Posterior cingulate gyrus (tissue), 11 donors: Measurements from ENCODE around the gene STRN4.
"Not testable (repeated sequence)": the region's sequence is repeated elsewhere in the genome, so short reads cannot be mapped to it uniquely, and the experiment has no call there.

ENCODE experiments used
- DNase-seq, 10 donors: peaks; one replicate each; pipeline versions ENCODE4 v3.0.0 to v3.0.0-alpha.2; 2020 to 2021; ENCODE audit warnings: mixed read lengths in 3 of 10
- intact Hi-C: fragments of 100-400 bp; cut with DNase I; formaldehyde crosslinking; loops from one replicate; pipeline ENCODE4 v1.15.1; 2023

Gene STRN4

DNA sequence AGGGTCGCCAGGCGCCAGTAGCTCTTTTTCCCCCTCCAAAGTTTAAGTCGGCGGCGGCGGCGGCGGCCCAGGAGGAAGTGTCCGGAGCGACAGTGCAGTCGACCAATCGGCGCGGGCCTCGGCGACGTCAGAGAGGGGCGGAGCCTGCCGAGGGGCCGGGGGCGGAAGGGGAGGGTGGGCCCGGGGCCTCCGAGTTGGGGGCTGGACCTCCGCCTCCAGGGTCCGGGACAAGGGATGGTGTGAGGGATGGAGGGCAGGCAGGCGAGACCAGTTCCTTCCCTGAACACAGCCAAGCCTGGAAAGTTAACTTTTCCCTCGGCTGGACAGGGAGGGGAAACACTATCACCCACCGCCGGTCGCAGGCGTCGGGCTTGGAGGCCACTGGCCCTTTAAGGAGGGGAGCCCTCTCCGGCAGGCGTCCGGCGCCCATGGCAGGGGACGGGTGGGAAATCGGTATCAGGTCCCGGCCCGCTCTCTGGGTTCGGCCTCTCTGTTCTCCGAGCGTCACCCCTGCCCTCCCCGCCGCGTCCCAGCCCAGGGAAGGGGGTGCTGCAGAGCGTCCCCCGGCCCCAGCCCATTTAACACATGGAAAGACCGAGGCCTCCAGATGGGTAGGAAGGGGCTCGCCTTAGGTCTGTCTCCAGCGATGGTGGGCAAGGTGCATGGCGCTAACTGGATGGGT lies 29.1 kb downstream of the STRN4 start, which contains the start of gene PRKD2:
TSS of gene PRKD2 (minus strand) at position 81 of the 682 bp plus-strand sequence. CDS start 744 bp downstream, outside the sequence.
- intact Hi-C loops: no loop called here
- DNase-seq: peak; percentile 66 to 97 (median 85)

DNA sequence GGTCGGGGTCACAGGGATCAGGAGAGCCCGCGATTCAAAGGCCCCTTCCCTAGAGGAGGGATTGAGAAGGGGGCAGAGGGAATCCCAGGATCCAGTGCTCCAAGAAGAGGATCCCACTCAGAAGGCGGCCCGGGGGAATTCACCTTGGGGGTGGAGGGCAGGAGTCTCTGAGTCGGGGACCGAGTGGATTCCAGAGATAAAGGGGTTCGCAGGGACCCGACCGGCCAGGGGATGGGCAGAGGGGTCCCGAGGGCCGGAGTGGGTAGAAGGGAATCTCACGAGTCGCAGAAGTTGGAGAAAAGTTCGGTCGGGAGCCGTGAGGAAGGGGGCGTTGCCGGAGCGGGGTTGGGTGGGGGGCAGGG lies 29.6 kb downstream of the STRN4 start:
- DNase-seq: no peak
- intact Hi-C loops: no loop called here

DNA sequence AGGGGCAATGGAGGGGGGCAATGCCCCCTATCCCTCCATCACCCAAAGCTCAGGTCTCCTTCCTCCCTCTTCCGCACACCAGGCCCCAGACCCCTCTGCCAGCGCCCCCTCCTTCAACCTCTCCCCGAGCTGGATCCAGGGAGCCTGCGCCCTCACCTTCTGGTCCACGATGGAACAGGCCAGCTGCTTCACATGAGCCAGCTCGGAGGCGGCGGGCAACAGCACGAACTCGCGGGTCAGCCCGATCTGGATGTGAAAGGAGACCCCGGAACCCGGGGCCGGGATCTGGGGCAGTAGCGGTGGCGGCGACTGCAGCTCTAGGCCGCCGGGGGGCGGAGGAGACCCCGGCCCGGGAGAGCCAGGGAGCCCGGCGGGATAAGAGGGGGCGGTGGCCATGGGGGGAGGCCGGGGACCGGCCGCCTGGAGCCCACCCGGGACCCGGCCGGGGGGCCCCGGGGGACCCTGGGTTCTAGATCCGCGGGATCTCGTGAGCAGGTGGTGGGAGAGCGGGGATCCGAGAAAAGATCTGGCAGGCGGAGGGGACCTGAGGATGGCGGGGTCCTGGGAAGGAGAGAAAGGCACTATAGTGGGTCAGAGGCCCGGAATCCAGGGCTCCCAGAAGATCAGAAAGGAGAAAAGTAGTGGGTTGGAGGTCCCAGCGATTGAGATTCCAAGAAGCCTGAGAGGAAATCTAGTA lies 30.1 kb downstream of the STRN4 start:
- intact Hi-C loops: no loop called here
- no peak for DNase-seq

DNA sequence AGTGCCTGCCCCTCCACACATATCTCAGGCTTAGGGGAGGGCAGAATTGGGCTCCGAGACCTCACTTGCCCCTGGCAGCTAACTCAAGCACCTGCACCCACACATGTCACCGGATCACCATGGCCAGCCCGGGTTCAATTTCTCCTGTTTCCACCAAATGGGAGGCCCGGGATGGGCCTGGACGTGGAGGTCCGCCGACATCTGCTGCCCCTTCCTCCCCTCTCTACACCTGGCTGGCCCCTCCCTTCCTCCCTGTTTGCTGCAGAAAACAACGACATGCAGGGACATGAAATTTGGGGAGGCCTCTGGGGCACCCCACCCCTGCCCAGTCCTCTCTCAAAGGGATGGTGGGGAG lies 30.7 kb downstream of the STRN4 start:
- DNase-seq: no peak
- intact Hi-C loops: no loop called here

DNA sequence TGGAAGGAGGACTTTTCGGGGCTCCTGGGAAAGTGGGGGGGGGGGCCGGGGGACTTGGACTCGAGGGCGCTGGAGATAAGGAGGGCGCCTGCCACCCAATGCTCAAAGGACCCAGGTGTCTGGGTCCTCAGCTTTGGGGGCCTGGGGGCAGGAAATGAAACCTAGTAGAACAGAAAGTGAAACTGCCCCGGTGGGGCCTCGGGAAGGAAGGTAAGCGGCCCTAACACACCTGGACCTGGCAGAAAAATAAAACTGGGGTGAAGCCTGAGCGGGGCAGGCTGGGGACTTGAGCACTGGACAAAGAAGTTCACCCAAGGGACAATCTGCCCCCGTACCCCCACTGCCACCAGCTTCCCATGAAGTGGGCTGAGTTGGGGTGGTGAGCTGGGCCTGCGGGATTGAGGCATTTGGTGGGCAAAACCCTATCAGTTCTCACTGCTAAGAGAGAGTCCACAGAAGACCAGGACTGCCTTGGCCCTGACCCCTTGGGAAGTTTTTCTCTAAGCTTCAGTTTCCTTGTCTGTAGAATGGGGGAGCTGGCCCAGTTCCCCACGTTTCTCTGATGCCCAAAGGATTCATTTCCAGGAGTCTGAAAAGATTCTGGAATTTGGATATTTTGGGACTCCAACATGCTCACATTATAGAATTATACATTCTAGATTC lies 31.7 kb downstream of the STRN4 start:
- intact Hi-C loops: no loop called here
- DNase-seq: peak in 1 of 10 donors; percentile 75

DNA sequence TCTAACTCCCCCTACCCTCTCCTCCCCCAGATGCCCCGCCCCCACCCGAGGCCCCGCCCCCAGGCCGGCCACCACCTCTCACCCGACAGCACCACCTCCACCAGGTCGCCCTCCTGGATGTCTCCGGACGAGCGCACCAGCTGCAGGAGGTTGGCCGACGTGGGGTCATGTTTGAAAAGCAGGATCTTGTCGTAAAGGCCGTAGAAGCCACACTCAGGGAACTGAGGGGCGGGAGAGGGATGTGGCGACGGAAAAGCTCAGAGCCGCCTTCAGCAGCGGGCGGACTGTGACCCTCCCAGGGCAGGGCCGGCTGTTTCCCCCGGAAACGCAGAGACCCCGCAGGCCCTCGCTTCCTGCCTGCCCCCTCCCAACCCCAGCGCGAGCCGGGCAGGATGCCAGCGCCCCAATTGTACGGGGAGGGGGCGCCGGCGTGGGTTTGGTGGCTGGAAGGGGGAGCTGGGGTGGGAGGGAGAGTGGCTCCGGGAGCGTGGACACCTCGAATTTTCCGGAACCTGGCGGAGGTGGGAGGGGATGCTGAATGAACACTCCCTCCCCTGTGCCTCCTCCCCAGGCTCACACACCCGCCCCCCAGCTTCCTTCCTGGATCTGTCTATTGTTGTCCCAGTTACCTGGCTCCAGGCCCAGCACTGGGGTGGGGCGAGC lies 32.3 kb downstream of the STRN4 start:
- intact Hi-C loops: no loop called here
- peak; percentile 49 to 96 (median 68) for DNase-seq

DNA sequence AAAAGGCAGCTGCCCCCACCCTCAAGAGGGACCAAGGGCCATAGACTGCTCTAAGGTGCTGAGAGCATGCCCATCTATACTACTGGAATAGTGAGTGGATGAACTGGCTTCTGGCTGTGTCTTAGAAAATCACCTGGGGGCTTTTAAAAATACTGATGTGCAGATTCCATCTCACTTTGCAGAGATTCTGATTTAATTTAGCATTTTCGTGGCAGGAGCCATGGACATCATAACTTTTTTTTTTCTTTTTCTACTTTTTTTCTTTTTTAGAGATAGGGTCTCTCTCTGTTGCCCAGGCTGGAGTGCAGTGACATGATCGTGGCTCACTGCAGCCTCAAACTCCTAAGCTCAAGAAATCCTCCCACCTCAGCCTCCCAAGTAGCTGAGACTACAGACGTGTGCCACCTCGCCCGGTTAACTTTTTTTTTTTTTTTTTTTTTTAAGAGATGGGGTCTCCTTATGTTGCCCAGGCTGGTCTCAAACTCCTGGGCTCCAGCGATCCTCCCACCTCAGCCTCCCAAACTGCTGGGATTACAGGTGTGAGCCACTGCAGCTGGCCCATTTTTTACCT lies 33.4 kb downstream of the STRN4 start:
- intact Hi-C loops, DNase-seq: not testable (repeated sequence)

DNA sequence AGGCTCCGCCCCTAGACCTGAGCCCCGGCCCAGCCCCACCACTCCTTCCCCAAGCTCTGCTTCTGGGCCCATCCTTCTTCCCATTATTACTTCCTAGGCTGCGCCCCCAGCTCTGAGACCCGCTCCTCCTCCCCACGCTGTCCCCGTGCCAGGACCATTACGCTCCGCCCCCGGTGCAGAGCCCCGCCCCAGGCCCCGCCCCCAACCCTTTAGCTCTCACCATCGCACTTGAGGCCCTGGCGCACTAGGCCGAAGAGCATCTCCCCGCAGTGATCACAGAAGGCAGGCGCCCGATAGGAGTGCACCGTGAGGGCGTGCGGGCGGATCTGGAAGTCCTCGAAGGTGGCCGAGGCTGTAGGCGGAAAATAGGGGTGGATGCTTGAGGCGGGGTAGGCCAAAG lies 35.6 kb downstream of the STRN4 start:
- no peak for DNase-seq
- intact Hi-C loops: no loop called here

DNA sequence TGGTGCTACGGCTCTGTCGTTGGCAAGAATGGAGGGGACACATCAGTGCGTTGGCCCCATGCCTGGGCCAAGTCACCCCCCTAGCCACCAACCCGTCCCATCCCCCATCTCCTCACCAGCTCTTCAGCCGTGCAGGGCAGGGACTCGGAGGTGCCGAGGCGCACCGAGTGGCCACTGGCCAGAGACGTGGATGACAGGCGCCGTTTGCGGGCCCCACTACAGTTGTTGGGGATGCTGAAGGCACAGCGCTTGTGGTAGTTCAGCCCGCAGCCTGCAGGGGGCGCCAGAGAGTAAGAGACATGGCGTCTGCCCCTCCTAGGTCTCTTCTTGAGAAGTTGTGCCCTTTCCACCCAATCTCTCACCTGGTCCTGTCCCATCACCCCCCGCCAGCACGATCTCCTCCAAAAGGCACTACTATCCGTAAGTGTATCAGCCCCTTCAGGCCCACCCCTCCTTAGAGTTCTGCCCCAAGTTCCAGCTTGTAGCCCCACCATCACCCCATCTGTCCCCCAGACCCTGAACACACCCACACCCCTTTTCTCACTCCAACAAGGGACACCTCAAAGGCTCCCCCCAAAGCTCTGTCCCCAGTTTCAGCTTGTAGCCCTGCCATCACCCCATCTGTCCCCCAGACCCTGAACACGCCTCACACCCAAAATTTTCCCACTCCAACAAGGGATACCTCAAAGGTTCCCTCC lies 41.7 kb downstream of the STRN4 start:
- intact Hi-C loops: no loop called here
- peak in 7 of 10 donors; percentile 57 to 94 (median 68) for DNase-seq

DNA sequence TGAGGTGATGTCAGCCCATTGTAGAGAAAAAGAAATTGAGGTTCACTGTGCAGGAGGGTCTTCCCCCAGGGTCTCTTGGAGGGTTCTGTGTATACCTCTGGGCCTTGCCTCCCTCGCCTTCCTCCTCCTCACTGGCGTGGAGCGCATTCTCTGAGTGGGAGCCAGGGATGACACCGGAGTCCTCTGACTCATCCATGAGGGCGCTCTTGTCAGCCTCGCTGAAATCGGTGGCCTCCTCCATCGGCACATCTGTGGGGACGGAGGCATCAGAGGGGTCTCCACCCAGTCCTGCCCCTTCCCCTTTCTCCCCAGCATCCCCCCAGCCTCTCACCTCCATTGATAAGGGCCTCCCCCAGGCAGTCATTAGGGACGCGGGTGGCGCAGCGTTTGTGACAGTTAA lies 45.5 kb downstream of the STRN4 start:
- no peak for DNase-seq
- intact Hi-C loops: no loop called here

DNA sequence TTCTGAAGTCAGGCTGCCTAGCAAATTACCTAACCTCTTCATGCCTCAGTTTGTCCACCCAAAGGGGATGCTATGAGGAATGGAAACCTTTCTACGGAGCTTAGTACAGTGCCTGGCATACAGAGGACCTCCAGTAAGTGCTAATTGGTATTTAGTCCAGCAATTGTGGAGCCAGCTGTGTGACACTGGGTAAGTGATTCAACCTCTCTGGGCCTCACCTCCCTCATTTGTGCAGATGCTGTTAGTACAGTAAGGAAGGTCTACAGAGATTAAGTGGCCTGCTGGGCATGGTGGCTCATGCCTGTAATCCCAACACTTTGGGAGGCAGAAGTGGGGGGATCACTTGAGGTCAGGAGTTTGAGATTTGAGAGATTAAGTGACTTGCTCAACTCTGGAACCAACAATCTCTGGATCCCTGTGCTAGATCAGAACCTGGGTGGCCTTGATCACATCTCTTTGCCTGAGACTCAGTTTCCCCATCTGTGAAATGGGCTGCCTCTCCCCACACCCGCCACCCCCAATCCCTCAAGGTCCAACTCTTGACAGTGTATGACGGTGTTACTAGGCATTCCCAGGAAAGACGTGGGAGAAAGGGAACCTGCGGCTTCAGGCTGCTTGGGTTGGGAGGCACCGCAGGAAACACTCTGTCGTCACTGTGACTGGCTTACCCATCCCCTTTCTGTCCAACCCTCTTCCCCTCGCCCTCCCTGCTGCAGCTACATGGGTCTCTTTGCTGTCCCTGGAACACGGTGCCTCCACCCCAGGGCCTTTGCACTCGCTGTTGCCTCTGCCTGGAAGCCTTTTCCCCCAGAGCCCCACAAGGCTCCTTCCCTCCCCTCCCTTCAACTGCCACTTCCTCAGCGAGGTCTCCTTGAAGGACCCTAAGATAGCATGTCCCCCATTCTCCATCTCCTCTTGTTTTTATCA lies 47.6 kb downstream of the STRN4 start:
- intact Hi-C loops: no loop called here
- no peak for DNase-seq

DNA sequence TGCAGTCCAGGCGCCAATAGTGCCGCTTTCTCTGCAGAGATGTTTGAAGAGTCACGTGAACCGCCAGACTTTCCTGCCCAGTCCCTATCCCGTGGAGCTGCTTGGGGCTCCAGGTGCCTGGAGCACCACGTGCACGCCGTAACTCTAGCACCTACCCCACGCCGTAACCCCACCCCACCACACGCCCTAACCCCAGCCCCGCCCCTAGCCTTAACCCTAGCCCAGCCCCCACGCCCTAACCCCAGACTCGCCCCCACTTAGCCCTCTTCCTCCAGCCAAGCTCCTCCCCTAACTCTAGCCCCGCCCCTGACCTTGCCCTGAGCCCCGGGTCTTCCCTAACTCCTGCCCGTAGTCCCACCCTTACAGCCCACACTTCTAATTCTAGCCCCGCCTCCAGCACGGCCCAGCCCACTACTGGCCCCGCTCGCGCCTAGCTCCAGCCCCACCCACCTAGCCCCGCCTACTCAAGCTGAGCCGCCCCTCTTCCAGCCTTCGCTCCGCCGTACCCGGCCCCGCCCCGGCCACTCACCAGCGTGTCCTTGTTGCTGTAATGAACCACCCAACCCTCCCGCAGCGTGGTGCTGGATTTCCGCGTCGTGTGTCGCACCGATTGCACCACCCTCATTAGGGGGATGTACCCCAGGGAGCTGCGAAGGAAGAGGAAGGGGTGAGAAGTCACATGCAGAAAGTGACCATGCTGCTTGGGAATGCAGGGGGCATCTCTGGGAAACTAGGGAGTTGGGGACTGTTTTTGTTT lies 48.9 kb downstream of the STRN4 start:
- DNase-seq: peak in 9 of 10 donors; percentile 49 to 95 (median 67)
- intact Hi-C loops: no loop called here

DNA sequence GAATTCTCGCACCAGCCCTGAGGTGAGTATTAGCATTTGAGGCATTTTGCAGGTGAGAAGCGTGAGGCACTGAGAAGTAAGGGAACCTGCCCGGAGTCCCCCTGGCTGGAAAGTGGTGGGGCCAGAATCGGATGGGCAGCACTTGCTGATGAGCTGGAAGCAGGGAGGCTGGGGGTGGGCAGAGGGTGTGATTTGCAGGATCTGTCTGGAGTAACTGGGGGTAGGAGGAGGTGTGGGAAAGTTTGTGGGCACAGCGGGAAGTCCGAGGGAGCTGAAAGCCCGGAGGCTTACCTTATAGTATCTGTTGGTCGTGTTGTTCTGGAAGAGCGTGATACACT lies 49.4 kb downstream of the STRN4 start:
- intact Hi-C loops: no loop called here
- no peak for DNase-seq

DNA sequence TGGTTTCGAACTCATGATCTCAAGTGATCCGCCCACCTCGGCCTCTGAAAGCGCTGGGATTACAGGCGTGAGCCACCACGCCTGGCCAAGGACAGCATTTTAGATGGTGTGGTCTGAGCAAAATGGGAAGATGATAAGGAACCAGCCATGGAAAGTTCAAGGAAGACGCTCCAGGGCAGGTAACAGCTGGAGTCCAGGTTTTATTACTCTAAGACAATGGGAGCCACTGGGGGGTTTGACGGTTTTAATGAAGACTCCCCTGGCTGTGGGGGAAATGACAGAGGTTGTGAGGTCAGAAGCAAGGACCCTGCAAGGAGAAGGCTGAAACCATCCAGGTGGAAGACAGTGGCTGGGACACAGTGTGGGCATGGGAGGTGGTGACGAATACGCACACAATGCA lies 50.2 kb downstream of the STRN4 start:
- DNase-seq: no peak
- intact Hi-C loops: no loop called here

DNA sequence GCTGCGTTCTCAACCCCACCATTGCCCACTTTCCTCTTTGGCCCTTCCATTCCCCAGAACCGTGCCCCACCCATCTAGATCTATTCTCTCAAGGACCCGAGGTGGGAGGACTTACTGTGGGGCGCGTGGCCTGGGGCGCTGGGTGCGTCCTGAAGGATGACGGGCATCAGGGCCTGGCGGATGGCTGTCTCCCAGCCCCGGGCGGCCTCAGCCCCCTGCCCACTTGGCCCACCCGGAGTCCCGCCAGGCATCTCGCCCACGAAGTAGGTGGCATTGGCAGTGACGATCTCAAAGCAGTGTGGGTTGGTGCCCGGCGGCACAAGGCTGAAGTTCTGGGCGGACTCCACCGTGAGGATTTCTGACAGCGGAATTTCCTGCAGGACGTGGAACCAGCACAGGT lies 52.5 kb downstream of the STRN4 start:
- intact Hi-C loops: no loop called here
- no peak for DNase-seq

DNA sequence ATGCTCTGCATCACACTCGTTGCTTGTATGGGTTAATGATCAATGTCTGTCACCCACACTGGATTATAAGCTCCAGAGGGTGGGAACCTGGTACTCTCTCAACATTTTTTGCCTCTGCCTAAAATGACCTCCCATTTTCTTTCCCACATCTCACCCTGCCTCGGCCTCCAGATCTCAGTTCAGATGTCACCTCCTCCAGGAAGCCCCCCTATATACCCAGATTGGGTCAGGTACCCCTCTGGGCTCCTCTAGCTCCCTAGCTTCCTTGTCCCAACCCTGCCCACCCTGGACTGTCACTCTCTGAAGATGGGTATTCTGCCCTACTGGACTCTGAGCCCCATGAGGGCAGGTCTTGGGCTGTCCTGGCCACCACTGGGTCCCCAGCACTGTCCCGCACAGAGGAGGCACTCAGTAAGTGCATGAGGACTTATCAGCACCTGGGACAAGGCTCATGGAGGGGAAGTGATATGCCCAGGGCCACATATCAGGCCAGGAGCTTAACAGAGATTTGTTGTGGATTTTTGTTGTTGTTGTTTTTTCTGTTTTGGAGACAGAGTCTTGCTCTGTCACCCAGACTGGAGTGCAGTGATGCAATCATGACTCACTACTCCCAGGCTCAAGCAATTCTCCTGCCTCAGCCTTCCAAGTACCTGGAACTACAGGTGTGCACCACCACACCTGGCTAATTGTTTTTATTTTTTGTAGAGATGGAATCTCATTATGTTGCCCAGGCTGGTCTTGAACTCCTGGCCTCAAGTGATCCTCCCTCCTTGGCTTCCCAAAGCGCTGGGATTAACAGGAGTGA lies 53.1 kb downstream of the STRN4 start:
- intact Hi-C loops: no loop called here
- DNase-seq: no peak

DNA sequence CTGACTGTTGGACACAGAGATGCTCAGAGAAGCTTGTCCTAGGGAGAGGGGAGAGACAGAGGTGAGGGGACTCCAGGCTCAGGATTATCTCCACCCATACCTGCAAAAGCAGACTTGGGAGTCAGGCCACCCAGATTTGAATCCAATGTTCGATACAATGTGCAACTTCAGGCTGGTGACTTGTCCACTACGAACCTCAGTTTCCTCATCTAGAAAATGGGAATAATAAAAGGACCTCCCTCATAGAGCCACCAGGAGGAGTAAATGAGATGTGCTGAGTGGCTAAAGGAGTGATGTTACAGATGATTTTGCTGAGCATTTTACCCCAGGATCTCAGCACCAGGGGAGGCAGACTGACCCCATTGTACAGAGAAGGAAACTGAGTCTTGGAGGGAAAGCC lies 54.3 kb downstream of the STRN4 start:
- intact Hi-C loops: no loop called here
- no peak for DNase-seq

DNA sequence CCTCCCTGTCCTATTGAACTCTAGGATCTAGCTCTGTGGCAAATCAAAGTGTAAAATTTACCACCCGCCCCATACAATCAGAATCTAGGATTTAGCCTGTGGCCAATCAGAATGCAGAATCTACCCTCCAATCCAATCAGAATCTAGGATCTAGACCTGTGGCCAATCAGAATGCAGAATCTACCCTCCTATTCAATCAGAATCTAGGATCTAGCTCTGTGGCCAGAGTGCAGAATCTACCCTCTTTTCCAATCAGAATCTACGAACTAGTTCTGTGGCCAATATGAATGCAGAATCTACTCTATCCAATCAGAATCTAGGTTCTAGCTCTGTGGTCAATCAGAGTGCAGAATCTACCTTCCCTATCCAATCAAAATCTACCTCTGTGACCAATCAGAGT lies 55.1 kb downstream of the STRN4 start:
- DNase-seq: no peak
- intact Hi-C loops: no loop called here
